ENCODE results near the gene QPCT.

QPCT gene

DNA sequence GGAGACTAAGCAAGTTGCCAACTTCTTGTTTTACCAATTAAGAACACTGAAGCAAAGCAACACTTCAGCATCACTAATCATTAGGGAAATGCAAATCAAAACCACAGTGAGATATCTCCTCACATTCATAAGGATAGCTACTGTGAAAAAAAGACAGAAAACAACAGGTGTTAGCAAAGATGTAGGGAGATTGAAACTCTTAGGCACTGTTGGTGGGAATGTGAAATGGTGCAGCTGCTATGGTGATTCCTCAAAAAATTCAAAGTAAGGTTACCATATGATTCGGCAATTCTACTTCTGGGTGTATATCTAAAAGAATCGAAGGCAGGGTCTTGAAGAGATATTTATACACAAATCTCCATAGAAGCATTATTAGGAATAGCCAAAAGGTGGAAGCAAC, 11.2 kb upstream of the QPCT start:
- in situ Hi-C loops (cut with HindIII; ENCODE audit: low sequenced_read_pairs), result no loop called here
- no peak overlapping the region for H3K4me3 ChIP-seq (ENCODE audit: low read depth, low read length)
- no peak for DNase-seq (ENCODE audit: low read depth, low spot score)
- TF ChIP-seq, protein P1, sequence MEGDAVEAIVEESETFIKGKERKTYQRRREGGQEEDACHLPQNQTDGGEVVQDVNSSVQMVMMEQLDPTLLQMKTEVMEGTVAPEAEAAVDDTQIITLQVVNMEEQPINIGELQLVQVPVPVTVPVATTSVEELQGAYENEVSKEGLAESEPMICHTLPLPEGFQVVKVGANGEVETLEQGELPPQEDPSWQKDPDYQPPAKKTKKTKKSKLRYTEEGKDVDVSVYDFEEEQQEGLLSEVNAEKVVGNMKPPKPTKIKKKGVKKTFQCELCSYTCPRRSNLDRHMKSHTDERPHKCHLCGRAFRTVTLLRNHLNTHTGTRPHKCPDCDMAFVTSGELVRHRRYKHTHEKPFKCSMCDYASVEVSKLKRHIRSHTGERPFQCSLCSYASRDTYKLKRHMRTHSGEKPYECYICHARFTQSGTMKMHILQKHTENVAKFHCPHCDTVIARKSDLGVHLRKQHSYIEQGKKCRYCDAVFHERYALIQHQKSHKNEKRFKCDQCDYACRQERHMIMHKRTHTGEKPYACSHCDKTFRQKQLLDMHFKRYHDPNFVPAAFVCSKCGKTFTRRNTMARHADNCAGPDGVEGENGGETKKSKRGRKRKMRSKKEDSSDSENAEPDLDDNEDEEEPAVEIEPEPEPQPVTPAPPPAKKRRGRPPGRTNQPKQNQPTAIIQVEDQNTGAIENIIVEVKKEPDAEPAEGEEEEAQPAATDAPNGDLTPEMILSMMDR (IDR thresholded peaks at IDR 0.05; ENCODE audit: low read depth, low read length), result no peak

DNA sequence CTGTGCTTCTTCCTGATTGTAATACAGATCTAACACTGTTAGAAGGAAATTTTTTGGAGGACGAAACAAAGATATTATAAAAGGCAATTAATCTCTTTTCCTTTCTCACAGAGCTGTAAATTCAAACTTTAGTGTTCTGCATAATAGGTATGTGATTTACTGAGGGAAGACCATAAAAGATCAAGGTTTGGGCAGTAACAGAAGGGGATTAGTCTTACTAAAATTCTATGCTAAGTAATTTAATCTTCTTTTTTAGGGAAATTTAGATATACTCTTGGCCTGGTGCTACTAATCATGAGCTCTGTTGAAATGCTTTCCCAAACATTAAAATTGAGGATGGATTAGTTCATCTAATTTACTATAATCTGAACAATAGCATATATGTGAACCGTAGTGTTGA, 8.8 kb upstream of the QPCT start:
- no peak for DNase-seq (ENCODE audit: low read depth, low spot score)
- in situ Hi-C loops (cut with HindIII; ENCODE audit: low sequenced_read_pairs), result no loop called here
- H3K4me3 ChIP-seq (ENCODE audit: low read depth, low read length), result no peak overlapping the region
- TF ChIP-seq, protein P1 (IDR thresholded peaks at IDR 0.05; ENCODE audit: low read depth, low read length), result no peak

DNA sequence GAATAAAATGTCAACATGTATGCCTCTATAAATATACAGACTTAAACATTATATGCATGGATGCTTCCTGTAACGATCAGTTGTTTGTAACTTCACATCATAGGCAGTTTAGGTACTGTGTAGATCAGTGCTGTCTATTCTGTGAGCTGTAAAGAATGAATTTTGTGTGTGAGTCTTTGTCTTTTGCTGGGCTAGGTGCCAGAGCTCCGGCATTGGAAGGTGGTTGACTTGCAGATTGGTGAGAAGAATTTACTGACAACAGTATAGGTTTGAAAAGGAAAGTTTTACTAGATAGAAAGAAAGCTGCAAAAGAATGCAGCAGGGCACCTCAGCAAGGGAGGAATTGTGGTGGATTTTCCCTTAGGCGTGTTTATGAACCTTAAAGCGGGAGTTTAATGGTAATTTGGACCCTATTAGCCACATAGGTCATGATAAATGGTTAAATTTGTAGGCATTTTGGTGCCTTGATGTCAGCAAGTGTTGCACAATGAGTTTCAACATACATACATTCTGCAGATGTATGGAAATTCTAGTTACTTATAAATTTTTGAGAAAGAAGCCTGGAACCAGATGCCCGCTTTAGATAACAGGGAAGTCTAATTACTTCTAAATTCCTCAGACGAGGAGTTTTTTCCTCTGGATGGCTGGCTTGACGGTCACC, 6.7 kb upstream of the QPCT start:
- TF ChIP-seq, protein P1 (IDR thresholded peaks at IDR 0.05; ENCODE audit: low read depth, low read length), result no peak
- no peak overlapping the region for H3K4me3 ChIP-seq (ENCODE audit: low read depth, low read length)
- in situ Hi-C loops (cut with HindIII; ENCODE audit: low sequenced_read_pairs), result no loop called here
- no peak for DNase-seq (ENCODE audit: low read depth, low spot score)

DNA sequence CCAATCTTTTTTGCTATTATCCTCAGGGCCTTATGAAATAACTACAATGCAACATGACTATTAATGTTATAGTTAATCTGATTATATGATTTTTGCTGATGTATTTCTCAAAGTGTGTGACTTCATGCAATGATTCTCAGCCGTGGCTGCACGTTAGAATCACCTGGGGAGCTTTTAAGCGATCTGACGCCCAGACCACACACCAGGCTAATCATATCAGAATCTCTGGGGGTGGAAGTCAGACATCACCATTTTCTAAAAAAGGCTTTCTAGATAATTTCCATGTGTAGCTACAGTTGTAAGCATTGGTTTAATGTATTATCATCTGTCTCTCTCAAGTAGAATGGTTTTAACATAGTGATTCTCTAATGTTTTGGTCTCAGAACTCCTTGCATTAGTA, 5.5 kb upstream of the QPCT start:
- TF ChIP-seq, protein P1 (IDR thresholded peaks at IDR 0.05; ENCODE audit: low read depth, low read length), result no peak
- DNase-seq (ENCODE audit: low read depth, low spot score), result no peak
- no peak overlapping the region for H3K4me3 ChIP-seq (ENCODE audit: low read depth, low read length)
- in situ Hi-C loops (cut with HindIII; ENCODE audit: low sequenced_read_pairs), result no loop called here

DNA sequence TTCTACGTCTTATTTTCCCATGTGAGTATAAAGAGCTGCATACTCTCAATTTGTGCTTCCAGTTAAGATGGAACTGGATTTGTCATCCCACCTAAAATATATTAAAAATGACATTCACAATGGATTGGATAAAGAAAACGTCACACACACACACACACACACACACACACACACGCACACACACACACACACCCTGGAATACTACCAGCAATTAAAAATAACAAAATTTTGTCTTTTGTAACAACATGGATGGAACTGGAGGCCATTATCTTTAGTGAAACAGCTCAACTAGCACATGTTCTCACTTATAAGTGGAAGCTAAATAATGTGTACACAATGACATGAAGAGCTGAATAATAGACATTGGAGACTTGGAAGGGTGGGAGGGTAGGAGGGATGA, 3.8 kb upstream of the QPCT start:
- DNase-seq (ENCODE audit: low read depth, low spot score), result no peak
- in situ Hi-C loops (cut with HindIII; ENCODE audit: low sequenced_read_pairs), result no loop called here
- TF ChIP-seq, protein P1 (IDR thresholded peaks at IDR 0.05; ENCODE audit: low read depth, low read length), result no peak
- H3K4me3 ChIP-seq (ENCODE audit: low read depth, low read length), result no peak overlapping the region

DNA sequence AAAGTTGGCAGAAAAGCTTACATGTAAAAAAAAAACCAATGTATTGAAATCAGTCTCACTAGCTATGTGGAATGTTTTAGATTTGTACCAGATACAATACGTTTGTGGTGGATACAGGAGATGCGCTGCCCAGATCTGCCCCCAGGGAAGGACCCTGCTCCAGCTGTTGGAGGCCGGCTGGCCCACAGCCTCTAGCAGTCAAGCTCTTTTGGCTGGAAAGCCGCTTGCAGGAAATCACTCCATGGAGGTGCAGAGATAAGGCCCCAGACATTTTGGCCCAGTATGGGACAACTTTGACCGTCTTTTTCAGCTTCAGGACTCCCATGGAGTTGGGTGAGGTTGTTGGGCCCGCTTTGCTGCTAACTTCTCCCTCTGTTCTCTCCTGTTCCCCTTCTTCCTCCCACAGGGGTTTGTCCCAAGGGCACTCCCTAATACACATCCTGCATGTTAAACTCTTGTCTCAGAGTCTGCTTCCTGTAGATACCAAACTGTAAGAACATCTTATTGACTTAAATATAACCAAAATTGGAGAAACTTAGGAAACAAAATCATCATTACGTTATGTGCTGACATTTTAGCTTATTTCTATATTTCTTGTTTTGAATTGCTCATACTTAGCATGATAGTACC, 1.7 kb upstream of the QPCT start:
- in situ Hi-C loops (cut with HindIII; ENCODE audit: low sequenced_read_pairs), result no loop called here
- DNase-seq (ENCODE audit: low read depth, low spot score), result no peak
- no peak overlapping the region for H3K4me3 ChIP-seq (ENCODE audit: low read depth, low read length)
- TF ChIP-seq, protein P1 (IDR thresholded peaks at IDR 0.05; ENCODE audit: low read depth, low read length), result no peak

Data from astrocyte of the spinal cord (primary cell).